SK-N-SH (cell line): ENCODE measurements around the gene OPCML. TPM values are rescaled to one million over a fixed set of nuclear protein-coding genes. Genes with fewer than 3 reads are reported as not detected.

ENCODE experiments used
- CTCF ChIA-PET: fragments of 300-600, 350-600 bp; formaldehyde crosslinking; extraction: SDS; loops from one replicate; lab custom pipeline; 2021; lab: Yijun Ruan, JAX
- POLR2A ChIA-PET: fragments of 350-600 bp; sonication (Branson Sonifier 250); formaldehyde crosslinking; extraction: SDS; loops from one replicate; lab custom pipeline; 2020; ENCODE audit warnings: antibody characterized with exemption, inconsistent platforms; lab: Yijun Ruan, JAX
- DNase-seq: peaks from one replicate; pipeline ENCODE4 v3.0.0; 2012
- H2AFZ ChIP-seq: fragments of 200-600 bp; sonication (generic); 2 replicates; pipeline ENCODE4 v1.8.1; 2016; ENCODE audit warnings: antibody characterized with exemption, mild to moderate bottlenecking, low read depth
- H3F3A ChIP-seq: fragments of 200-600 bp; sonication (generic); replicated peaks from 2 replicates; pipeline ENCODE3; 2016; ENCODE audit warnings: antibody characterized with exemption, mild to moderate bottlenecking; ENCODE audit not compliant: insufficient read depth
- H3K27ac ChIP-seq, 2 experiments: fragments of 200-500 bp in 1 of 2; fragments of 200-600 bp in 1 of 2; sonication (Bioruptor generic) in 1 of 2; sonication (generic), shearing (Covaris generic) in 1 of 2; 2 replicates each; pipeline versions ENCODE4 v1.5.1 to v1.6.1; 2014 to 2016; ENCODE audit warnings: low read depth in 2 of 2, inconsistent platforms in 1 of 2, low read length in 1 of 2, mild to moderate bottlenecking in 1 of 2, mixed read lengths in 1 of 2
- H3K27me3 ChIP-seq: fragments of 200-600 bp; sonication (generic), shearing (Covaris generic); 2 replicates; pipeline ENCODE4 v1.6.1; 2016; ENCODE audit warnings: mixed run types; ENCODE audit not compliant: insufficient read depth
- H3K36me3 ChIP-seq, 2 experiments: fragments of 200-500 bp in 1 of 2; fragments of 200-600 bp in 1 of 2; sonication (Bioruptor generic) in 1 of 2; sonication (generic) in 1 of 2; replicated peaks in 1 of 2; 2 replicates each; pipeline versions ENCODE3 to v1.5.1; 2014 to 2016; ENCODE audit warnings: low read length in 1 of 2, mild to moderate bottlenecking in 1 of 2; ENCODE audit not compliant: insufficient read depth in 2 of 2, control insufficient read depth in 1 of 2
- H3K4me1 ChIP-seq, 2 experiments: fragments of 200-500 bp in 1 of 2; fragments of 200-600 bp in 1 of 2; sonication (Bioruptor generic) in 1 of 2; sonication (generic), shearing (Covaris generic) in 1 of 2; 2 replicates each; pipeline versions ENCODE4 v1.5.1 to v1.6.1; 2014 to 2016; ENCODE audit warnings: low read depth in 1 of 2, low read length in 1 of 2, mixed run types in 1 of 2; ENCODE audit not compliant: insufficient read depth in 2 of 2, control insufficient read depth in 1 of 2
- H3K4me2 ChIP-seq: fragments of 200-600 bp; sonication (generic), shearing (Covaris generic); 2 replicates; pipeline ENCODE4 v1.6.1; 2017; ENCODE audit warnings: mixed run types
- H3K4me3 ChIP-seq, 2 experiments: fragments of 200-500 bp in 1 of 2; fragments of 200-600 bp in 1 of 2; sonication (Bioruptor generic) in 1 of 2; sonication (generic), shearing (Covaris generic) in 1 of 2; 2 replicates each; pipeline versions ENCODE4 v1.5.1 to v1.8.1; 2014 to 2016; ENCODE audit warnings: low read depth in 2 of 2, inconsistent platforms in 1 of 2, low read length in 1 of 2, mild to moderate bottlenecking in 1 of 2, mixed read lengths in 1 of 2, moderate library complexity in 1 of 2
- H3K79me2 ChIP-seq: fragments of 200-600 bp; sonication (generic); 2 replicates; pipeline ENCODE4 v1.8.1; 2017; ENCODE audit warnings: mild to moderate bottlenecking; ENCODE audit not compliant: insufficient read depth
- H3K9ac ChIP-seq: fragments of 200-600 bp; sonication (generic); 2 replicates; pipeline ENCODE4 v1.6.1; 2017; ENCODE audit warnings: mixed run types
- H3K9me2 ChIP-seq: fragments of 200-600 bp; sonication (generic); 2 replicates; pipeline ENCODE4 v1.6.1; 2017; ENCODE audit warnings: mixed run types
- H3K9me3 ChIP-seq: fragments of 200-600 bp; sonication (generic); 2 replicates; pipeline ENCODE4 v1.6.1; 2017; ENCODE audit warnings: mixed run types, mild to moderate bottlenecking, moderate library complexity
- H4K20me1 ChIP-seq: fragments of 200-600 bp; sonication (generic); 2 replicates; pipeline ENCODE4 v1.6.1; 2017; ENCODE audit warnings: mild to moderate bottlenecking, mixed run types; ENCODE audit not compliant: insufficient read depth
- CHD2 ChIP-seq: fragments of 150-350 bp; IDR thresholded peaks from 2 replicates; pipeline ENCODE4 v1.6.1; 2018; ENCODE audit warnings: low read length; ENCODE audit not compliant: partially characterized antibody
- ELF1 ChIP-seq: IDR thresholded peaks from 2 replicates; pipeline ENCODE4 v1.4.0; 2012
- EP300 ChIP-seq, 2 experiments: IDR thresholded peaks; 2 replicates each; pipeline versions ENCODE4 v1.4.0 to v1.6.1; 2012; ENCODE audit warnings: borderline replicate concordance in 1 of 2, low read depth in 1 of 2, low read length in 1 of 2
- FOXJ3 ChIP-seq: sonication (generic); formaldehyde crosslinking; IDR thresholded peaks from 2 replicates; pipeline ENCODE4 v1.5.1; 2020; ENCODE audit warnings: mild to moderate bottlenecking, missing genetic modification reagents
- GATA2 ChIP-seq: sonication (generic); formaldehyde crosslinking; IDR thresholded peaks from 2 replicates; pipeline ENCODE4 v1.5.0; 2020; ENCODE audit warnings: mild to moderate bottlenecking, missing genetic modification reagents
- IRF3 ChIP-seq: fragments of 150-350 bp; IDR thresholded peaks from 2 replicates; pipeline ENCODE4 v1.6.1; 2016; ENCODE audit warnings: mild to moderate bottlenecking, low read depth, low read length
- MXI1 ChIP-seq: IDR thresholded peaks from 2 replicates; pipeline ENCODE4 v1.6.1; 2012; ENCODE audit warnings: mild to moderate bottlenecking, low read depth, low read length, improper control_type of control experiment
- NFIC ChIP-seq: IDR thresholded peaks from 2 replicates; pipeline ENCODE4 v1.4.0; 2012; ENCODE audit warnings: borderline replicate concordance
- POLR2AphosphoS5 ChIP-seq: IDR thresholded peaks from 2 replicates; pipeline ENCODE4 v1.6.1; 2012; ENCODE audit warnings: low read depth, low read length
- RAD21 ChIP-seq: IDR thresholded peaks from 2 replicates; pipeline ENCODE4 v1.6.1; 2012; ENCODE audit warnings: mild to moderate bottlenecking, low read length
- RFX5 ChIP-seq: IDR thresholded peaks from 2 replicates; pipeline ENCODE4 v1.6.1; 2012; ENCODE audit warnings: mild to moderate bottlenecking, improper control_type of control experiment, low read length
- RXRA ChIP-seq: IDR thresholded peaks from 2 replicates; pipeline ENCODE4 v1.4.0; 2012; ENCODE audit warnings: low read depth, mild to moderate bottlenecking, borderline replicate concordance
- TCF12 ChIP-seq: IDR thresholded peaks from 2 replicates; pipeline ENCODE4 v1.4.0; 2012
- TEAD4 ChIP-seq: IDR thresholded peaks from 2 replicates; pipeline ENCODE4 v1.4.0; 2012; ENCODE audit warnings: mild to moderate bottlenecking, borderline replicate concordance; ENCODE audit not compliant: insufficient read depth
- WGBS: methylation state at CpG from one replicate; pipeline ENCODE4 v1.1.6; 2017; ENCODE audit warnings: low lambda C conversion rate; 5-methylcytosine and 5-hydroxymethylcytosine counted together
- polyA plus RNA-seq, 3 experiments: library from polyadenylated mRNA; depleted of rRNA; stranded (reverse); fragments of >200 nt; gene quantifications; 2 replicates each; pipeline ENCODE4 v1.2.3, GENCODE V29; 2012

OPCML gene
- polyA plus RNA-seq, 1 of the 3 experiments (the other 2 are of a cell fraction), result not detected

- no peak overlapping the region for H3K4me2 ChIP-seq
- H3K9ac ChIP-seq, result no peak overlapping the region
- H3F3A ChIP-seq, result no peaks in the 10 kb centered on the region
- CTCF ChIA-PET, result interaction anchor here (1.0 kb wide), 1 partner anchor 220 kb away, joined by 3 read pairs; no protein-coding TSS in a partner anchor
- DNase-seq, result no peak
- H2AFZ ChIP-seq, result no peak overlapping the region
- no peaks in the 10 kb centered on the region for H3K79me2 ChIP-seq
- H4K20me1 ChIP-seq, result no peaks in the 10 kb centered on the region
- no peaks in the 10 kb centered on the region for H3K9me2 ChIP-seq
- WGBS, result 3% methylated on average over 2 of the region's 2 CpGs
- H3K36me3 ChIP-seq, result no peaks in the 10 kb centered on the region
- H3K9me3 ChIP-seq, result no peaks in the 10 kb centered on the region
- no peak overlapping the region for H3K4me3 ChIP-seq
- POLR2A ChIA-PET, result no interaction called here
- H3K27me3 ChIP-seq, result no peaks in the 10 kb centered on the region
- no peak overlapping the region for H3K27ac ChIP-seq
- H3K4me1 ChIP-seq, result no peaks in the 10 kb centered on the region
- TF ChIP-seq ELF1, result no peak
- TF ChIP-seq GATA2, result no peak
These were observed 177.2 kb downstream of the OPCML start for GRCh38 chr11:133355095-133355494.

- H3K9me2 ChIP-seq, result no peaks in the 10 kb centered on the region
- no peaks in the 10 kb centered on the region for H3K4me1 ChIP-seq
- no peaks in the 10 kb centered on the region for H3K36me3 ChIP-seq
- no peak overlapping the region for H3K4me3 ChIP-seq
- POLR2A ChIA-PET, result no interaction called here
- H3F3A ChIP-seq, result no peaks in the 10 kb centered on the region
- H3K27ac ChIP-seq, result no peak overlapping the region
- CTCF ChIA-PET, result no interaction called here
- 26% methylated on average over 4 of the region's 4 CpGs for WGBS
- H3K27me3 ChIP-seq, result no peaks in the 10 kb centered on the region
- no peak overlapping the region for H3K9ac ChIP-seq
- H3K9me3 ChIP-seq, result no peaks in the 10 kb centered on the region
- H2AFZ ChIP-seq, result no peak overlapping the region
- no peak for DNase-seq
- H3K4me2 ChIP-seq, result no peak overlapping the region
- no peaks in the 10 kb centered on the region for H3K79me2 ChIP-seq
- H4K20me1 ChIP-seq, result no peaks in the 10 kb centered on the region
- TF ChIP-seq RXRA (no peak), CHD2 (no peak), IRF3 (no peak)
These were observed 178.2 kb downstream of the OPCML start for GRCh38 chr11:133354069-133354468.

GRCh38 chr11:133350045-133350444 is 182.3 kb downstream of the OPCML start:
- Histone ChIP-seq H4K20me1 (no peaks in the 10 kb centered on the region), H3K4me1 (no peaks in the 10 kb centered on the region), H3K9me3 (no peaks in the 10 kb centered on the region), H3K9me2 (no peaks in the 10 kb centered on the region), H2AFZ (no peak overlapping the region), H3K4me3 (no peak overlapping the region), H3K79me2 (no peaks in the 10 kb centered on the region), H3K36me3 (no peaks in the 10 kb centered on the region), H3K27me3 (no peaks in the 10 kb centered on the region), H3K27ac (no peak overlapping the region), H3K9ac (no peak overlapping the region), H3F3A (no peaks in the 10 kb centered on the region), H3K4me2 (no peak overlapping the region)
- 3% methylated on average over 3 of the region's 3 CpGs for WGBS
- TF ChIP-seq EP300 (IDR thresholded peaks at IDR 0.05; ENCODE audit: borderline replicate concordance in 1 of 2, low read depth in 1 of 2, low read length in 1 of 2) (no peak), RAD21 (no peak), TCF12 (no peak), ELF1 (no peak), TEAD4 (no peak), IRF3 (no peak), POLR2AphosphoS5 (no peak), RFX5 (no peak), FOXJ3 (CRISPR knock-in tag) (no peak), NFIC (no peak), MXI1 (no peak)
- POLR2A ChIA-PET, result no interaction called here
- no peak for DNase-seq
- CTCF ChIA-PET, result interaction anchor here (0.8 kb wide), 1 partner anchor 27 kb away, joined by 3 read pairs; no protein-coding TSS in a partner anchor
